PC-9 (cell line): ENCODE results near the gene ITGA5. TPM values are rescaled to one million over a fixed set of nuclear protein-coding genes. Genes with fewer than 3 reads are reported as not detected.

Experiments used
- BruUV-seq: library from RNA; stranded (reverse); fragments of 400-500 nt; replicated peaks from 2 replicates; lab custom pipeline; 2021; lab: Mats Ljungman, UMichigan
- CTCF ChIA-PET: fragments of 300-600 bp; sonication (Branson Sonifier 250); formaldehyde crosslinking; loops from one replicate; lab custom pipeline; 2022; ENCODE audit warnings: antibody characterized with exemption; lab: Charles Lee
- POLR2A ChIA-PET: fragments of 300-600 bp; sonication (Branson Sonifier 250); formaldehyde crosslinking; loops from one replicate; lab custom pipeline; 2022; ENCODE audit warnings: antibody characterized with exemption; ENCODE audit not compliant: unreplicated experiment; lab: Charles Lee
- DNase-seq, 2 experiments: peaks; one replicate each; pipeline versions ENCODE4 v3.0.0 to v3.0.0-alpha.2; 2015 to 2022; ENCODE audit warnings: mixed read lengths in 1 of 2
- H2AFZ ChIP-seq: fragments of 200-600 bp; sonication (generic); 2 replicates; pipeline ENCODE4 v1.8.1; 2017; ENCODE audit warnings: antibody characterized with exemption
- H3F3A ChIP-seq: fragments of 200-600 bp; sonication (generic); 2 replicates; pipeline ENCODE4 v1.8.1; 2017; ENCODE audit warnings: antibody characterized with exemption, mild to moderate bottlenecking, low read depth; ENCODE audit not compliant: insufficient read depth
- H3K27ac ChIP-seq: fragments of 200-600 bp; sonication (generic); 2 replicates; pipeline ENCODE4 v1.6.1; 2016; ENCODE audit warnings: mixed run types
- H3K27me3 ChIP-seq: fragments of 200-600 bp; sonication (generic); 2 replicates; pipeline ENCODE4 v1.6.1; 2016; ENCODE audit warnings: low read depth, mixed run types; ENCODE audit not compliant: insufficient read depth
- H3K36me3 ChIP-seq: fragments of 200-600 bp; sonication (generic); 2 replicates; pipeline ENCODE4 v1.6.1; 2016; ENCODE audit warnings: low read depth, mixed run types
- H3K4me1 ChIP-seq: fragments of 200-600 bp; sonication (generic); replicated peaks from 2 replicates; pipeline ENCODE4 v1.6.1; 2016; ENCODE audit warnings: mixed run types; ENCODE audit not compliant: insufficient read depth
- H3K4me2 ChIP-seq: fragments of 200-600 bp; sonication (generic); 2 replicates; pipeline ENCODE4 v1.6.1; 2017; ENCODE audit warnings: mixed run types
- H3K4me3 ChIP-seq: fragments of 200-600 bp; sonication (generic); 2 replicates; pipeline ENCODE4 v1.6.1; 2016; ENCODE audit warnings: mixed run types
- H3K79me2 ChIP-seq: fragments of 200-600 bp; sonication (generic); 2 replicates; pipeline ENCODE4 v1.6.1; 2017; ENCODE audit warnings: low read depth, mixed run types
- H3K9me2 ChIP-seq: fragments of 200-600 bp; sonication (generic); 2 replicates; pipeline ENCODE4 v1.8.1; 2017; ENCODE audit warnings: mild to moderate bottlenecking; ENCODE audit not compliant: insufficient read depth
- H3K9me3 ChIP-seq: fragments of 200-600 bp; sonication (generic); 2 replicates; pipeline ENCODE4 v1.8.1; 2016; ENCODE audit warnings: low read depth; ENCODE audit not compliant: insufficient read depth
- H4K20me1 ChIP-seq: fragments of 200-600 bp; sonication (generic); 2 replicates; pipeline ENCODE4 v1.8.1; 2017; ENCODE audit not compliant: insufficient read depth
- EZH2 ChIP-seq: fragments of 200-600 bp; sonication (generic); IDR thresholded peaks from 2 replicates; pipeline ENCODE4 v1.8.0; 2017; ENCODE audit warnings: antibody characterized with exemption, low read depth
- intact Hi-C: fragments of 100-400 bp; cut with micrococcal nuclease; formaldehyde crosslinking; loops from one replicate; pipeline ENCODE4 v1.10.0; 2022; ENCODE audit not compliant: unreplicated experiment
- total RNA-seq: library from RNA; stranded (reverse); gene quantifications from 2 replicates; pipeline ENCODE4 v1.2.3, GENCODE V29; 2021
- TF ChIP-seq, protein P1 (sequence below): fragments of 200-600 bp; sonication (generic); conservative IDR thresholded peaks from 2 replicates; pipeline ENCODE4 v1.6.1; 2017; ENCODE audit warnings: mixed run types, antibody characterized with exemption, mild to moderate bottlenecking, moderate library complexity

ITGA5 gene
- total RNA-seq, 1 experiment from 2014 or later: 28.4 TPM

DNA sequence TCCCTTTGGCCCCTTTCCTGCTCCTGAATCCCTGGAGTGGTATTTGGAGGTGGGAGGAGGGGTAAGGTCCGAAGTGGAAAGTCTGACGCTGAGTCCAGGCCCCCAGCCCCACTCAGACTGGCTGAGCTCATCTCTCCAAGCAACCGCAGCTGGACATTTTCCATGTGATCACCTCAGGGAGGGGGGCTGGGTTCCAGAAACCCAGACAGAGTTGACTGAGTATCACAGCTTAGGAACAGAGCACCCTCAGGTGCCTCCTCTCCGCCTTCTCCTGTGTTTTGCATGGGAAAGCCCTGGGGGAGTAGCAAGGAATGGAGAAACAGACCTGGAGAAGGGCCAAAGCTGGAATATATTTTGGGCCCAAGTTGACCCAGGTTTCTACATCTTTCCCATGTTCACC, 8.0 kb upstream of the ITGA5 start:
- H3K27ac ChIP-seq: no peak overlapping the region
- peaks cover 27% of the 10 kb centered on the region for H3K4me1 ChIP-seq
- CTCF ChIA-PET: no interaction called here

DNA sequence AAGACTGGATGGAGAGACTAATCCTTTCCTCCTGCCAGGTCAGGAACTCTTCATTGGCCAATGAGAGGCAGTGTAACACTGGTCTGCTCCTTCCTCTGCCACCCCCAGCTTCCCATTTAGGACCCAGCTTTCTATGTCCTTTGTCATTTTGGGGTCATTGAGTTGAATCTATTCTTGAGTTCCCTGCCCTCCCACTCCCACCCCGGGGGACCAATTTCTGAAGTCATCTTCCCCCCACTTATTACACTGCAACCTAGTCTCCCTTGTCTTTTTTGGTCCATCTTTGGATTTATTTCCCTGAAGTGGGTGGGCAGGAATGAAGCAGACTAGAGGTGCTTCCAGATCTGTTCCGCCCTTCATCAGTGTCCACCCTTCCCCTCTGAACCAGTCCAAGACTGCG, 7.6 kb upstream of the ITGA5 start:
- H3F3A ChIP-seq: peaks cover 13% of the 10 kb centered on the region
- no peak for DNase-seq
- H3K4me3 ChIP-seq: no peak overlapping the region
- peaks cover 27% of the 10 kb centered on the region for H3K4me1 ChIP-seq
- no peaks in the 10 kb centered on the region for H3K79me2 ChIP-seq
- no peak overlapping the region for H2AFZ ChIP-seq
- no peak for TF ChIP-seq EZH2
- TF ChIP-seq, protein P1, sequence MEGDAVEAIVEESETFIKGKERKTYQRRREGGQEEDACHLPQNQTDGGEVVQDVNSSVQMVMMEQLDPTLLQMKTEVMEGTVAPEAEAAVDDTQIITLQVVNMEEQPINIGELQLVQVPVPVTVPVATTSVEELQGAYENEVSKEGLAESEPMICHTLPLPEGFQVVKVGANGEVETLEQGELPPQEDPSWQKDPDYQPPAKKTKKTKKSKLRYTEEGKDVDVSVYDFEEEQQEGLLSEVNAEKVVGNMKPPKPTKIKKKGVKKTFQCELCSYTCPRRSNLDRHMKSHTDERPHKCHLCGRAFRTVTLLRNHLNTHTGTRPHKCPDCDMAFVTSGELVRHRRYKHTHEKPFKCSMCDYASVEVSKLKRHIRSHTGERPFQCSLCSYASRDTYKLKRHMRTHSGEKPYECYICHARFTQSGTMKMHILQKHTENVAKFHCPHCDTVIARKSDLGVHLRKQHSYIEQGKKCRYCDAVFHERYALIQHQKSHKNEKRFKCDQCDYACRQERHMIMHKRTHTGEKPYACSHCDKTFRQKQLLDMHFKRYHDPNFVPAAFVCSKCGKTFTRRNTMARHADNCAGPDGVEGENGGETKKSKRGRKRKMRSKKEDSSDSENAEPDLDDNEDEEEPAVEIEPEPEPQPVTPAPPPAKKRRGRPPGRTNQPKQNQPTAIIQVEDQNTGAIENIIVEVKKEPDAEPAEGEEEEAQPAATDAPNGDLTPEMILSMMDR: no peak
- H3K27ac ChIP-seq: no peak overlapping the region
- H3K9me2 ChIP-seq: no peaks in the 10 kb centered on the region
- POLR2A ChIA-PET: no interaction called here
- no peaks in the 10 kb centered on the region for H3K36me3 ChIP-seq
- no peaks in the 10 kb centered on the region for H3K9me3 ChIP-seq
- no peak overlapping the region for H3K4me2 ChIP-seq
- intact Hi-C loops: no loop called here
- H4K20me1 ChIP-seq: no peaks in the 10 kb centered on the region
- CTCF ChIA-PET: no interaction called here
- no peaks in the 10 kb centered on the region; the same call in 1 of the 2 replicates for H3K27me3 ChIP-seq
- BruUV-seq: no TSS peak

More for the DNA sequence above, 8.0 kb upstream of the ITGA5 start:
- POLR2A ChIA-PET: no interaction called here
- Histone ChIP-seq H2AFZ (no peak overlapping the region), H3K9me3 (no peaks in the 10 kb centered on the region), H3K27me3 (no peaks in the 10 kb centered on the region; the same call in 1 of the 2 replicates), H3K4me2 (no peak overlapping the region), H3K4me3 (no peak overlapping the region), H3K9me2 (no peaks in the 10 kb centered on the region), H3K36me3 (no peaks in the 10 kb centered on the region), H3F3A (peaks cover 9% of the 10 kb centered on the region), H3K79me2 (no peaks in the 10 kb centered on the region), H4K20me1 (no peaks in the 10 kb centered on the region)
- no TSS peak for BruUV-seq
- intact Hi-C loops: no loop called here
- no peak for DNase-seq
- TF ChIP-seq, protein P1: no peak
- no peak for TF ChIP-seq EZH2

DNA sequence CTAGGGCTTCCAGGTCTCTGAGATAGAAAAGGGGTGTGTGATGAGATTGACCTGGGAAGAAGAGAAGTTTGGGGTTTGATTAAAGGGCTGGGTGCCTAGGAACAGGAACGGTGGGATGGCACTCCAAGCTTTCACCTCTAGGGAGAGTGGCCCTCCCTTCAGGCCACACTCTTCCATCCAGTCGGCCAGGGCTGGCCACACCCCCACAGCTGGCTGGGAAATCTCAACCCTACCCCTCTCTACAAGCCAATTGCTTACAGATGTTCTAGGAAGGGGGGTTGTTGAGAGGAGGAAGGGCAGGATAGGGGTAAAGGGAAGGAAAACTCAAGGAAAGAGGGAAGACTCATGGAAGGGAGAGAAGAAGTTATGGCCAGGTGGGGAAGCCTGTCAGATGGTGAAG, 6.6 kb upstream of the ITGA5 start:
- Histone ChIP-seq H3F3A (peaks cover 19% of the 10 kb centered on the region), H3K36me3 (no peaks in the 10 kb centered on the region), H3K9me3 (no peaks in the 10 kb centered on the region), H3K9me2 (no peaks in the 10 kb centered on the region), H3K4me3 (no peak overlapping the region), H3K27me3 (no peaks in the 10 kb centered on the region; the same call in 1 of the 2 replicates), H3K79me2 (no peaks in the 10 kb centered on the region), H3K27ac (no peak overlapping the region), H3K4me2 (no peak overlapping the region), H3K4me1 (peaks cover 36% of the 10 kb centered on the region), H2AFZ (no peak overlapping the region), H4K20me1 (no peaks in the 10 kb centered on the region)
- DNase-seq: no peak
- TF ChIP-seq, protein P1: no peak
- TF ChIP-seq EZH2: no peak
- ChIA-PET CTCF (no interaction called here), POLR2A (no interaction called here)
- no TSS peak for BruUV-seq
- intact Hi-C loops: no loop called here
